ENCODE results near the gene WDR35.

The WDR35 gene

GRCh38 chr2:20012032-20012281 is 22.1 kb upstream of the WDR35 start:
- DNase-seq (ENCODE audit: extremely low spot score, insufficient read length, low read depth) (no peak), FAIRE-seq (no peak)

GRCh38 chr2:20011276-20012031 is 21.5 kb upstream of the WDR35 start:
- DNase-seq (ENCODE audit: extremely low spot score, insufficient read length, low read depth) (no peak), FAIRE-seq (no peak)

DNA sequence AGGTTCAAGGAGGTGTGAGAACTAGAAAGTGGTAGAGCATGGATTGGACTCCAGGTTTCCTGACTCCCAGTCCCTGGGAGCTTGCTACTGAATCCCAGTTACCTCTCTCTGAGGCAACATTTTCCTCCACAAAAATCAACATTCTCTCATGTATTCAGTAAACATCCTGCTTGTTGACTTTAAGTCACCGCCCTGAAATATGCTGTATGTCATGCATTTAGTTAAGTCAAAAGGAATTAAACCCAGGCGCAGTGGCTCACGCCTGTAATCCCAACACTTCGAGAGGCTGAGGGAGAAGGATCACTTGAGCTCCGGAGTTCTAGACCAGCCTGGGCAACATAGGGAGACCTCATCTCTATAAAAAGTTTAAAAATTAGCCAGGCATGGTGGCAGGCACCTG is 18.8 kb upstream of the WDR35 start:
- no peak for DNase-seq (ENCODE audit: extremely low spot score, insufficient read length, low read depth)
- no peak for FAIRE-seq

DNA sequence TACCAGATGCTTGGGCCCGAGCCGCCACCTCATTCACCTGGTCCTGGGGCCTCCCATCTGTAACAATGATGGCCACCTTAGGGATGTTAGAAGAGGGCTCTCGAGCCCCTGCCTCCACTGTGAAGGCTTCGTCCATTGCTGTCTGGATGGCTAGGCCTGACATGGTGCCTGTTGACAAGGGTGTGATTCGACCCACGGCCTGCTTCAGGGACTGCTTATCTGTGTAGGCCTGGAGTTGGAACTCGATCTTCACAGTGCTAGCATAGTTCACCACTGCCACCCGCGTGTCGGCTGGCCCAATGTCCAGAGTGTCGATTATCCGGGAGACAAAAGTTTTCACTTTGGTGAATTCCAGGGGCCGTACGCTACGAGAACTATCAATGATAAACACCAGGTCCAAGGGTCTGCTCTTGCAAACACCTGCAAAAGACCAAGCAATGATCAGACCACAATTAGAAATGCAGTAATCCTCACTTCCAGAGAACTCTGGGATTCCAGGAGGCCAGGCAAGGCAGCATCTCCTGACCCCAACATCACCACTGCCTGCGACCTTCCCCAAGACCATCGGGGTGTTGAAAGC is 16.1 kb upstream of the WDR35 start:
- DNase-seq (ENCODE audit: extremely low spot score, insufficient read length, low read depth) (no peak), FAIRE-seq (no peak)

DNA sequence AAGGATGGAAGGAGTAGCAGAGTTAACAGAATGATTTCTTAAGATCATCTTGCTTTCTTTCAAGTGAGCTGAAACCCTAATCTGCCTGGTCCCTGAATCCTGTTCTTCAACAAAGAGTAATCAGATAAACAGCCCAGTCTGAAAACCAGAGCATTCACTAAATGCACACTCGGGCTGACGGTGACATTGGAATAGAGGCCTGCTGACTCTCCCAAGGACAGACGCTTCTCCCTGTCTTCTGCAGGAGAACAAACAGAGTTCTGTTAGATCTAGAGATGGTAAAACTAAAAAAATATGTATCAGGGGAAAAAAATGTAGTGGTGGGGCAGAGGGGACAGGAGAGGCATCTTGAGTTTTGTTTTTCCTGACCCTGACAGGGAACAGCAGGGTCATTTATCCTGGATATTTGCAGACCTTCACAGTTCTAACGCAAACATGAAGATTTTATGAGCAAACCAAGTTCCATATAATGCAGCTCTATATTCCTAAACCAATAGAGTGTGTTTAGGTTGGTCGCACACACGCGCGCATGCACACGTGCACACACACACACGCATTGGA is 15.2 kb upstream of the WDR35 start:
- FAIRE-seq (no peak), DNase-seq (ENCODE audit: extremely low spot score, insufficient read length, low read depth) (no peak)

- no peak for FAIRE-seq
- DNase-seq (ENCODE audit: extremely low spot score, insufficient read length, low read depth), result no peak
Measured at GRCh38 chr2:20001361-20001863, 11.5 kb upstream of the WDR35 start.

GRCh38 chr2:19993731-19994130 is 3.8 kb upstream of the WDR35 start:
- DNase-seq (ENCODE audit: extremely low spot score, insufficient read length, low read depth) (no peak), FAIRE-seq (no peak)

DNA sequence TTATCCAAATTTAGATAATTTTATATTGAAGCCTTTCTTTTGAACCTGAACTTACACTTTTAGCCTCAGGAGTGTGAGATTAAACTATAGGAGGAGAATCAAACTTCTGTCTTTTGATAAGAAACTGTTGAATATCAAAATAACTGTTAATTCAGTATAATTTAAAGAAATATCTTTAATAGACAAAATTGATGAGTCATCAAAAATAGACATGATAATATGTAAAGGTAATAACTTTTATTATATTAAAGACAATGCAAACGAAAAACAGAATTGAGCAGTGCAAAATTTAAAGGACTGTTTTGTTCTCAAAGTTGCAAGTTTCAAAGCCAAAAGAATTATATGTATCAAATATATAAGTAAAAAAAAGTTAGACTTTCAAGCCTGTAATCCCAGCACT is 2.0 kb upstream of the WDR35 start:
- FAIRE-seq, result no peak
- DNase-seq (ENCODE audit: extremely low spot score, insufficient read length, low read depth), result no peak

DNA sequence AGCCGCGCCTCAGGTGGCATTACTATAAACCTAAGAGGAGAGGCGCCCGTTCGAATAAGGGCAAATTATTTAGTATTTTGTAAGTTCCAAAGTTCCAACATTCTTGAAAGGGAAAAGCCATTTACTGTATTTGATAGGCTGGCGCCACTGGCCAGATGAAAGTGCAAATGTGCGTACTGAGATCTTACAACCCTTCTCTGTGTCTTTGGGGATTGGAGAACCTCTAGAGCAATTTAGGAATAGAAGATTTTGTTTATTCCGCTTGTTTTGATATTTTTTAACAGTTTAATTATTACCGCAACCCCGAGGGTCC is 467 bp upstream of the WDR35 start:
- FAIRE-seq (no peak), DNase-seq (ENCODE audit: extremely low spot score, insufficient read length, low read depth) (no peak)

DNA sequence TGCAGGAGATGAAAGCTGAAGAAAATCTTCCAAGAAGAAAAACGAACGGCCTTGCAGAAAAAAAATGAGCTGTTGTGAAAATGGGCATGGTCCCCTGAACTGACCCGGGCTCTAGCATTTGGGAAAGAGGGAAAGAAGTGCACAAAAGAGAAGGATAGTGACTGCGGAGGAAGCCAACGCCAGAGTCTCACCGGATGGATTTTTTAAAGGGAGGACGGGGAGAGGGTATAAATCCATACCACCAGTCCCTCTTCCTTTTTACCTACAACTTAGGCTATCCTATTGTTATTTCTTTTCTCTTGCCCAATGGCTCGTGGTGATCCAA is 601 bp downstream of the WDR35 start:
- DNase-seq (ENCODE audit: extremely low spot score, insufficient read length, low read depth) (no peak), FAIRE-seq (no peak)

GRCh38 chr2:19988600-19988999 is 1.3 kb downstream of the WDR35 start:
- FAIRE-seq, result no peak
- no peak for DNase-seq (ENCODE audit: extremely low spot score, insufficient read length, low read depth)

- FAIRE-seq (peak; percentile 85), DNase-seq (ENCODE audit: extremely low spot score, insufficient read length, low read depth) (peak; percentile 18)
Measured at GRCh38 chr2:19987936-19988335, 2.0 kb downstream of the WDR35 start.

DNA sequence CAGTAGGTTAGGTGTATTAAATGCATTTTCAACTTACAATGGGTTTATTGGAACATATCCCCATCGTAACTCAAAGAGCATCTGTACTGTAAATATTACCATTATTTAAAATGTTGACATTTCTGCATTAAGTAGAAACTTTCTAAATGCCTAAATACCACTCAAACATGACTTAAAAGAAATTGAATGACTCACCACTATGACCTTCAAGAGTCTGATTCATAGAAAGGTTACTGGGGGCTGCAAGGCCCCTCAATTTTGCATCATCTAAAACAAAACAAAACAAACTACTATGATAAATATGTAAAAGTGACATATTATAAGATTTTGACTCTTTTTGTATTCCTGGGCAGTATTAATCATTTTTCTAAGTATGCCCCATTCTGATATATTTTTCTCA is 7.6 kb downstream of the WDR35 start:
- DNase-seq (ENCODE audit: extremely low spot score, insufficient read length, low read depth) (no peak), FAIRE-seq (no peak)

- no peak for FAIRE-seq
- DNase-seq (ENCODE audit: extremely low spot score, insufficient read length, low read depth), result no peak
Measured at GRCh38 chr2:19979932-19980331, 10.0 kb downstream of the WDR35 start.

DNA sequence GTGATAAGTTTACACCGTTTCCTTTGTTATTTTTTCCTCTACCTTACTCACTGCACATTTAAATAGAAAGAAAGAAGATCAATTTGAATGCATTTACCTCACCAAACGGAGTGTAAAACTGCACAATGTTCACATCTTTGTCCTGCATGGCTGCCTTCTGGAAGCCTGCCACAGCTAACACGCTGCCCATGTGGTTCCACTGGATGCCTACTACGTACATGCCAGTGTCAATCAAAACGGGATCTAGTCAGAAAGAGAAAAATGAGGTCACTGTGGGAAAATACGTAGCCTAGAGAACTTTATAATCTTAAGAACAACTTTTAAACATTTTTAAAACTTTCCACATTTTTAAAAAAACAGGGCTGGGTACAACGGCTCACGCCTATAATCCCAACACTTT is 16.4 kb downstream of the WDR35 start:
- FAIRE-seq (no peak), DNase-seq (ENCODE audit: extremely low spot score, insufficient read length, low read depth) (no peak)

- DNase-seq (ENCODE audit: extremely low spot score, insufficient read length, low read depth), result no peak
- no peak for FAIRE-seq
Measured at GRCh38 chr2:19971691-19972090, 18.2 kb downstream of the WDR35 start.

- DNase-seq (ENCODE audit: extremely low spot score, insufficient read length, low read depth), result no peak
- no peak for FAIRE-seq
Measured at GRCh38 chr2:19963386-19963785, 26.5 kb downstream of the WDR35 start.

DNA sequence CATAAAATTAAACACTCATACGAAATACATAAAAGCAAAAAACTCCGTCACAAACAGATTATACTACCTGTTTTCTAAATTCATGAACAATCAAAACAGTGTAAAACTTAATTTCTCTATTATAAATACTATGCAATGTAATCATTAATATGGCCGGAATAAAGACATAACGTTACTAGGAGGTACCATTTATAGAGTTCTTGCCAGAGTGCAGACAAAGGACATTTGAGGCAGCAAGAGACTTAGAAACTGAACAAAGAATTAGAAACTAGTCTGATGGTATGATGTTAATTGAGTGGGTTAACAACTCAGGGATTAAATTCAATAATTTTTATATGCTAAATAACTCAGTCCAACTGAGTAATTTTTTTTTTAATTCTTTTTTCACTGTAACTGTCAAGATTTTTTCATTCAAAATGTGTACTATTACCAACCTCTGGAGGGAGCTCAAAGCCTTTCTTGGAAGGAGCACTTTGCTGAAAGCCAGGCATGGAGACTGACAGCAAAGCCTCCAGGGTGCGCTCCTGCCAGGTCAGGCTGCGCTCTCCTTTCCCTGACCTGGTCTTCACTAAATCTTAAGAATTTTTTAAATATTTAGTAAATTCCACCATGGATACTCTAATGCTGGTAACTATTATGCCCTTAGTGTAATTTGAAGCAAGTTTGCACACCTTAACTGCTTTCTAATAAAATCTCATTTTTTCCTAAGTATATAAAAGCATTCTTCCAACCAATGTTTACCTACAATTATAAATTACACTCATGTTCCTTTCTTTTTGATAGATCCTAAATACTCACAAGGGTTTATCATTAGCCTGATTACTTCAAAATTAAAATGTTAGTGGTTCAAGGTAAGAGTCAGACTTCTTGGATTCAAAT is 34.1 kb downstream of the WDR35 start:
- DNase-seq (ENCODE audit: extremely low spot score, insufficient read length, low read depth) (peak; percentile 45), FAIRE-seq (peak; percentile 93)

- no peak for FAIRE-seq
- no peak for DNase-seq (ENCODE audit: extremely low spot score, insufficient read length, low read depth)
Measured at GRCh38 chr2:19949071-19949470, 40.8 kb downstream of the WDR35 start.

DNA sequence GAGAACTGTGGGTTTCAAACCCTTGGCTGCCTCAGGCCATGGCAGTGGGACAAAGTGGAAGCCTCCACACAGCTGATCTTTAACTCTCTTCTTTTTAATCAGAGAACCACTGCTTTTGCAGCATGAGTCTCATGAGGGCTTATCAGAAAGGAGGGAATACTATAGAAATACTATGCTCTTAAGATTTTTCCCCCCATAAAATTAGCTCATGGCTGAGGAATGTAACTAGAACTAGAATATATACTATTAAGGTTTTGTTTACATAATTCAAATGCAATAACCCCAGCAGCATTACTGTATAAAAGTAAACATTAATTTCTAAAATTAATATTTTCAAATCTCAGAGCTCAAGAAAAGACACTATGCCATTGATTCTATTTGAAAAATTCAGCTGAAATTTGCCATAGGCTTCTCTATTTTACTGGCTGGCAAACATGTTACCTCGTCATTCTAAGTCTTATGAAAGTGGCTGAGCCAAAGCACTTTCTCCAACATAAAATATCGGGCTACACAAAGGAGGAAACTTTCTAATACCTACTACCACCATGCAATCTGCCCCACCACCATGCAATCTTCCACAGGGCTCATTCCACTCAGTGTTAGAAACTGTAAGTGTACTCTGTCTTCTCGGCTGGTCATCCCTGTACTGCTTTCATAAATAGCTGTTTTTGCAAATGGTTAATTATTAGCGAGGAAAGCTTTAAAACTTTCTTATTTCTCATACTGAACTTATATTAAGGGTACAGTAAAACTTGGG is 42.5 kb downstream of the WDR35 start:
- DNase-seq (ENCODE audit: extremely low spot score, insufficient read length, low read depth), result no peak
- no peak for FAIRE-seq

Data from GM18507 (cell line).